Amygdala (tissue), 56 donors: ENCODE data around the gene SLC25A45.

Experiments used
- DNase-seq, 56 donors: peaks; one replicate each; lab custom pipeline; 2025; lab: John Stamatoyannopoulos, UW

The SLC25A45 gene

GRCh38 chr11:65410936-65411680, 28.7 kb upstream of the SLC25A45 start:
- DNase-seq: no peak

- DNase-seq: no peak
Measured at GRCh38 chr11:65404638-65405339, 22.3 kb upstream of the SLC25A45 start.

GRCh38 chr11:65404210-65404609, 21.8 kb upstream of the SLC25A45 start:
- DNase-seq: no peak

DNA sequence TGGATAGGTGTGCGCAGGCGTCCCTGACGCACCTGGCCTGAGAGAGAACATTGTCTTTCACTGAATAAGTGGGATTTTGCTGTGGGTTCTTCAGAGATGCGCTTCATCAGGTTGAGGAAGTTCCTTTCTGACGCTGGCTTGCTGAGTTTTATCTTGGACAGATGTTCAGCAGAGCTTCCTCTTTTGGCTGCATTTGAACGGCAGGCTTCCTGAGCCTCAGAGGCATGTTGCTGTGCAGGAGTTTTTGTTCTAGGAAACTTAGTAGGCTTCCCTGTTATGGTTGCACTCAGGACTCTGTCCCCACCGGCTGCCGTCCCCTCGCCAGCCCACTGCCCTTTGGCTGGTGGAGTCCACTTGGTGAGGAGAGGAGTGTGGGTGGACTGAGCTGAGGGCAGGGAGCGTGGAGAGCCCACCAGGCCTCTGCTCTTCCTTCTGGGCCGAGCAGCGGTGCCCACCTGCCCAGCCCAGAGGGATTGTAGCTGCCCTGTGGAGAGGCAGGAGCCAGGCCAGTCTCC, 21.2 kb upstream of the SLC25A45 start:
- DNase-seq: peak in 4 of 56 donors; percentile 15 to 49 (median 20)

- DNase-seq: no peak
Measured at GRCh38 chr11:65402790-65403189, 20.3 kb upstream of the SLC25A45 start.

DNA sequence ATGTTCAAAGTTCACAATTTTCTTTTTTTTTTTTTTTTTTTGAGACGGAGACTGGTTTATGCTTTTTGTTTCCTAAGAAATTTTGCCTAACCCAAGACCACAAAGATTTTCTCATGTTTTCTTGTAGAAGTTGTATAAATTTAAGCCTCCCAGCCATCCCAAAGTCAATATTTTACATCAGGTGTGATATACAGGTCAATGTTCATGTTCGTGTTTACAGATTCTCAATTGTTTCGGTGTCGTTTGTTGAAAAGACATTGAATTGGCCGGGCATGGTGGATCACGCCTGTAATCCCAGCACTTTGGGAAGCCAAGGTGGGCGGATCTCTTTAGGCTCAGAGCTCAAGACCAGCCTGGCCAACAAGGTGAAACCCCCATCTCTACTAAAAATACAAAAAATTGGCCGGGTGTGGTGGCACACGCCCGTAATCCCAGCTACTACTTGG, 19.4 kb upstream of the SLC25A45 start:
- DNase-seq: no peak

GRCh38 chr11:65401073-65401802, 18.8 kb upstream of the SLC25A45 start:
- no peak for DNase-seq

GRCh38 chr11:65400307-65401072, 18.0 kb upstream of the SLC25A45 start:
- DNase-seq: no peak

DNA sequence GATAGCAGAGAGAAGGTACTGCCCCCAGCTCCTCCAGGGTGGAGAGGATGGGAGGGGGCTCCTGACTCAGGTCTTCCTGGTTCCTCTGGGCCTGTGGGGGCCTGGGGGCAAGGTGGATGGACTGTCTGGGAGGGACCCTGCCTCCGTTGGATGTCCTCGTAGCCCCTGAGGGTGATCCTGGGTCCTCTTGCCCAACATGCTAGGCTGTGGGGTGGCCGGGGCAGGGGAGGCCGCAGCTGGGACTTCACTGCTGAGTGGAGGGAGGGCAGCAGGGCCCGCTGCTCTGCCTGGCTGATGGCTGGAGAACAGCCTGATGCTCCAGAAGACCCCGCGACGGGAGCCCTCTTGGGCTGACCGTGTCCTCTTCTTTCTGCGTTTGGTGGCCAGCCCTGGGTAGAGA, 17.4 kb upstream of the SLC25A45 start:
- DNase-seq: no peak

GRCh38 chr11:65399249-65399648, 16.8 kb upstream of the SLC25A45 start:
- DNase-seq: no peak

GRCh38 chr11:65398362-65398910, 16.0 kb upstream of the SLC25A45 start:
- no peak for DNase-seq

DNA sequence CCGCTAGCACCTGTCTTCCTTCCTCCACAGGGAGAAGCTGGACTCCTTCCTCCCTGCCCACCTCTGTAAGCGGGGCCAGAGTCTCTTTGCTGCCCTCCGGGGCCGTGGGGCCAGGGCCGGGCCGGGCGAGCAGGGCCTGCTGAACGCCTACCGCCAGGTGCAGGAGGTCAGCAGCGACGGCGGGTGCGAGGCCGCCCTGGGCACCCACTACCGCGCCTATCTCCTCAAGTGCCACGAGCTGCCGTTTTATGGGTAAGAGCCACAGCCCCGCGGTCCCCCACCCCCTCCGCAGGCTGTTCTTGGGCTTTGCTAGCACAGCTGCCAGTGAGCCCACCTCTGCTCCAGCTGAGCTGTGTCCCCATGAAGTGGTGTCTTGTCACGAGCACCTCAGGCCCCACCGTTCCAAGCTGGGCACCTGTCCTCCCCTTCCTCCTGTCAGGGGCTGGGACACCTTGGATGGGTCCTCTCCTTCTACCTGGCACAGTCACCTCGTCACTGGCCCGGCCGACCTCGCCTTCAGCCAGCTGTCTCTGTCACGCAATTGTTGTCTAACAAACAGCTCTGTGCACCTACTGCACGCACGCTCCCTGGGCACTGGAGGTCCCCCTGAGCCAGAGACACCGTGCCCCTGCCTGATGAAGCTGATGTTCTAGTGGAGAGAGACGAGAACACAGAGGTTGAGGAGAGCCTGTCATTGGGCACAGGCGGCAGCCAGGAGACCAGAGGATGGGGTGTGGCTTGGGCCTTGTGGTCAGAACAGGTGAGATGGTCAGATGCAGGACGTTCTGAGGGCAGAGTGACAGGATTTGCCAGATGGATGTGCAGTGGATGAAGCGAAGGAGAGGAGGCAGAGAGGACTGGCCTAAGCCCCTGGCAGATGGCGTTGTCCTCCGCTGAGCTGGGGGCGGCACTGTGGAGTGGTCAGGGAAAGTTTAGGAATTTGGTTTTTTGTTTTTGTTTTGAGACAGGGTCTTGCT, 14.6 kb upstream of the SLC25A45 start:
- DNase-seq: no peak

DNA sequence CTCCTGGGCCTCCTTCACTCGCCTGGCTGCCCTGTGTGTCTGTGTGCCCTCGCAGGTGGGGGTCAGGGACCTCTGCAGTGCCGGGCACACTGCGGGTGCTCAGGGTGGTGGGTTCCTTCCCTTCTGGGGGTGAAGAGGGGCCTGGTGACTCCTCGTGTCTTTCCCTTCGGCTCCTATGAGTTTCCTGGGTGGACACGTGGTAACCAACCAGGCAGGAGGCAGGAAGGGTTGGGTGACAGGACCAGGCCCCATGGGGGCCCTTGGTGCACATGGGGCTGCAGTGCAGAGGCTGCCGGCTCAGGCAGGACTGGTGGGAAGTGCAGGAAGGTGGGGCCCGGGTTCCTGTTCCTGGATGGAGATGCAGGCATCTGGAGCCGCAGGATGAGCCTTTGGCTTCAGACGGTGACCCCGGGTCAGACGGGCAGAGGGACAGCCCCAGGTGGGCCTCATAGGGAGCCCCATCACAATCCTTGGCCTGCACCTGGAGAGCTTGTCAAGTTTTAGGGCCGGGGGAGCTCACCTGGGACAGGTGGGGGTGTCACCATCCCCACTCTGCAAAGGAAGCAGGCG, 13.6 kb upstream of the SLC25A45 start:
- DNase-seq: no peak

GRCh38 chr11:65394125-65394536, 11.7 kb upstream of the SLC25A45 start:
- no peak for DNase-seq

- no peak for DNase-seq
Measured at GRCh38 chr11:65393513-65394079, 11.2 kb upstream of the SLC25A45 start.

GRCh38 chr11:65392899-65393298, 10.5 kb upstream of the SLC25A45 start:
- no peak for DNase-seq

- no peak for DNase-seq
Measured at GRCh38 chr11:65392186-65392829, 9.9 kb upstream of the SLC25A45 start.

DNA sequence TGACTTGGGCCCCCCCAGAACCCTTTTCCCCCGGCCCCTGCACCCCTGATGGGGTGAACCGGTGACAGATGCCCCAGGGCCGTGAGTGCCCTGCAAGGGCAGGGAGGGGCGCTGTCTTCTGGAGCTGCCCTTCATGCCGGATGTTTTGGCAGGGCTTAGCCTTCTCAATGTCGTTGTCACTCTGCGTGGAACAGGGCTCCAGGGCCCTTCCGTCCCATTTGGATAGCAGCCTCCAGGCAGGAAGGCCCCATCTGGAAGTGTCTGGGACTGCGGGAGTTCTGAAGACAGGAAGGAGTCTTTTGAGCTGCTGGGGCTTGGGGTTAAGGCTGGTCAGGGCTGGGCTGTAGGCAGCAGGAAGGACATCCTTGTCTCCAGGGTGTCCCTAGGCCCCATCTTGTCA, 8.6 kb upstream of the SLC25A45 start:
- DNase-seq: no peak
